H4 (cell line): ENCODE results near the gene KRTAP15-1. TPM values are rescaled to one million over a fixed set of nuclear protein-coding genes. Genes with fewer than 3 reads are reported as not detected.

Source experiments
- DNase-seq: peaks from one replicate; pipeline ENCODE4 v3.0.0-alpha.2; 2015; ENCODE audit warnings: low spot score
- total RNA-seq: library from RNA; depleted of rRNA; stranded (reverse); fragments of >200 nt; shearing (Covaris generic); gene quantifications from 2 replicates; pipeline ENCODE4 v1.2.3, GENCODE V29; 2014; rRNA removed

Gene KRTAP15-1, protein sequence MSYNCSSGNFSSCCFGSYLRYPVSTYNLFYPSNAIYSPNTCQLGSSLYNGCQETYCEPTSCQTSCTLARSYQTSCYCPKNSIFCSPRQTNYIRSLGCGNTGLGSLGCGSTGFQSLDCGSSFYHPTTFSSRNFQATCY
- not detected in 2 replicates for total RNA-seq

DNA sequence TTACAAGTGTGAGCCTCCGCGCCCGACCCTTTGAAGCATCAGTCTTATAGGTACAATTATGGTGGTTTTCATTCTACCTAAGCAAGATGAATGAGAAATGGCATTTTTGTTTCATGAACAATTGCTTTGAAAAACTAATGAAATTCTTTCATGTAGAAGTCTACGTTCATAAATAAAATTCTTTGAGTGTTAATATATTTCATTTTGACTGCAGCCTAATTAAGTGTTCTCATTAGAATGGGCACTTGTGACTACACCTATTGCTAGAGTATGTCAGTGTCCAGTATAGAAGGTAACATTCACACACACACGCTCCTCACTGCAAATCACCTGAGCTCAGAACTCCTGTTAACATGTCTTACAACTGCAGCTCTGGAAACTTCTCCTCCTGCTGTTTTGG, at the start of gene KRTAP15-1:
KRTAP15-1 (plus strand) TSS at position 301 of the 400 bp plus-strand sequence; CDS start at position 354, 53 bp downstream.
- no peak for DNase-seq

- DNase-seq: no peak
Measured at GRCh38 chr21:30391492-30392025, 48.5 kb upstream of the KRTAP15-1 start.

GRCh38 chr21:30395731-30396130, 44.3 kb upstream of the KRTAP15-1 start, which contains the start of gene KRTAP13-1:
KRTAP13-1 (plus strand) TSS chr21:30396031; CDS start chr21:30396087, 56 bp downstream.
- no peak for DNase-seq

- peak; percentile 98 for DNase-seq
Measured at GRCh38 chr21:30408782-30409494, 31.1 kb upstream of the KRTAP15-1 start.

GRCh38 chr21:30415993-30416392, 24.1 kb upstream of the KRTAP15-1 start:
- DNase-seq: no peak

GRCh38 chr21:30425826-30426225, 14.2 kb upstream of the KRTAP15-1 start, which contains the start of gene KRTAP13-3:
KRTAP13-3 (minus strand) TSS chr21:30425926; CDS start chr21:30425912, 14 bp downstream.
- DNase-seq: no peak

DNA sequence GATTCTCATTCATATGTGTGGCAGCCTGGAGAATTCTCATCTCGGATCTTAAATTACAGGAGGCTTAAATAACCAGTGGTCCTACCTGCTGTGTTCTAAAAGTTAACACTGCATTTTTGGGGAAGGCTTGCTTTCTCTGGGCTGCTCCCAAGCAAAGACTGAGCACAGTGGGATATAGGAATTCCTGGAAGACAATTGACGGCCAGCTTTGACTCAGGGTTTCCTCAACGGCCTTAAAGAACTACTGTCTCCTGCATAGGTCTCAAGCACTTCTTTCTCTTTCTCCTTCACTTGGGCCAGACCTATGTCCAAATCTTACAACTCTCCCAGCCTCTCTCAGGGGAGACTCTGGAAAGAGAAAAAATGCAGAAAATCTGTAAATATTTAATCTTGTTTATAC, 13.3 kb upstream of the KRTAP15-1 start:
- DNase-seq: no peak

GRCh38 chr21:30430170-30430655, 9.9 kb upstream of the KRTAP15-1 start, which contains the start of gene KRTAP13-4:
KRTAP13-4 (plus strand) TSS chr21:30430220; CDS start chr21:30430276, 56 bp downstream.
- DNase-seq: no peak

DNA sequence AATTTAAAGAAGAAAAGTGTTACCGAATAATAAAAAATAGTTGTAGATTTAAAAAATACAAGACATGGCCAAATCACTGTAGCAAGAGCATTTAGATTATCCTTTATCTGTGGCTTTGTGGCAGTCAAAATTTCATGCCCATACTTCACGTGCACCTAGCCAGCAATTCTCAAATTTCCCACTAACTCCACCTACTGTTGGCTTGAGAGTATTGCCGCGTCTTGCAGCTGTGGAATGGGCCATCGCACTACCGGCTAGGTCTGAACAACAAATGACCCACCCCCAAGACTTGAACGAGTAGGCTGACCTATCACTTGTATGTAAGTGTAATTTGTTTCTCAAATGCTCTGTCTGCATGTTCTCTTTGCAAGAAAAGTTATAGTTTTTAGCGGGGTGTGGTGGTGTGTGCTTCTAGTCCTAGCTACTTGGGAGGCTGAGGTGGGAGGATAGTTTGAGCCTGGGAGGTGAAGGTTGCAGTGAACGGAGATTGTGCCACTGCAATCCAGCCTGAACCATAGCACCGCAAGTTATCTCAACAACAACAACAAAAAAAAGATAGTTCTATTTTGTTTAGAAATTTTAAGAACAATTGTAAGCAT, 5.9 kb upstream of the KRTAP15-1 start:
- DNase-seq: peak; percentile 41

DNA sequence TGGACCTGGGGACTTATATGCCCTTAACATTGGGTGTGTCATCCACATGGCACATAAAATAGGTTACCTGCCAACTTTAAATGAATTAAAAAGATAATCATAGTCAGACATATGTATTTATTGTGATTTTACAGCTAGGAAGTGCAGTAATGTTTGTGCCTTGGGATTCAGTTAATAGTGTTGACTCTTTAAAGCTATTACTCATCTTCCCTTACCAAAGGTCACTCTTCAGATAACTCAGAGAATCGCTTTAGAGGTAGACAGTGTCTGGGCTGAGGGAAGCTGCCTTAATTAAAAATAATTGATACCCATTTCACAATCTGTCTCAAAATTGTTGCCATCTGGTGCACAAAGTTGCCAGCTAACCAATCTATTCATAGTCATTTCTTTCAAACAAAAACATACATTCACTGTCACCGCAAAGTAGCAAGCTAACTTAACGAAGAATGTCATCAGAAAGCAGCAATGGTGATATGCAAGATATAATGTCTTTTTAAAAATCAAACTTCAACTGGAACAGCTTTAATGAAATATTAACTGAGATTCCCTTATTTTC, 3.0 kb upstream of the KRTAP15-1 start:
- no peak for DNase-seq

- DNase-seq: no peak
Measured at GRCh38 chr21:30443226-30443625, 3.2 kb downstream of the KRTAP15-1 start.

- DNase-seq: no peak
Measured at GRCh38 chr21:30444204-30444603, 4.1 kb downstream of the KRTAP15-1 start.

GRCh38 chr21:30447056-30447455, 7.0 kb downstream of the KRTAP15-1 start:
- no peak for DNase-seq

GRCh38 chr21:30448514-30448913, 8.4 kb downstream of the KRTAP15-1 start:
- no peak for DNase-seq

- DNase-seq: peak; percentile 32
Measured at GRCh38 chr21:30463713-30464112, 23.6 kb downstream of the KRTAP15-1 start.

DNA sequence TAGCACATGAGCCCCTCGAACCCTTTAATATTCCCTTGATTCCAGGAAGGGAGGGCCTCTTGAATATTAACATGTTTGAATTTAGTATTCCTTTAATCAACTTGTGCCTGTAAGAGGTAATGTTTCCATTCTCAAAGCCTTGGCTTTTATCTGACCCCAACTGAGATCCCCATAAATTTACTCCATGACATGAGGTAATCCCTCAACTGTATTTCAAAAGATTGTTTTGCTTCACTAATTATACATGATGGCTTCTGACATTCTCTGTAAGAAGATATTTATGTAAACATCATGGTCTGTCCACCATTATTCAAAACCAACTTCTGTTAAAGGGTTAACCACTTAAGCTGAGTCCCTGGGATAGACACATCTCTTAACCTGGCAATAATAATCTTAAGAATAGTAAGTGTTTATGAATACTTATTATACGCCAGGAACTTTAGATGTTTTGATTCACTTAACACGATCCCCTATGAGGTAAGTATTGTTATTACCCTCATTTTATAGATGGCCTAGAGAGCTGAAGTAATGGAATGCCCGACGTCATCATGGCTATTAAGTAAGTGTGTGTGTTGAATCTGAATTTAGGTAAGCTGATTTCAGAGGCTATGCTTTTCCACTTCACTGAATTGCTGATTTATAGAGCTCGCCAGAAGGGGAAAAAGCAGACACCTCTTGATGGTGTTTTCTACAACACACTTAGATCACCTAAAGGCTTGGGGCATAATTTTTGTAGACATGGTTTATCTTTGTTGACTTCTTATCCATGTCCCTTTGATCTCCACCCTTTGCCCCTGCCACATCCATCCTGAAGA, 29.0 kb downstream of the KRTAP15-1 start:
- DNase-seq: no peak

DNA sequence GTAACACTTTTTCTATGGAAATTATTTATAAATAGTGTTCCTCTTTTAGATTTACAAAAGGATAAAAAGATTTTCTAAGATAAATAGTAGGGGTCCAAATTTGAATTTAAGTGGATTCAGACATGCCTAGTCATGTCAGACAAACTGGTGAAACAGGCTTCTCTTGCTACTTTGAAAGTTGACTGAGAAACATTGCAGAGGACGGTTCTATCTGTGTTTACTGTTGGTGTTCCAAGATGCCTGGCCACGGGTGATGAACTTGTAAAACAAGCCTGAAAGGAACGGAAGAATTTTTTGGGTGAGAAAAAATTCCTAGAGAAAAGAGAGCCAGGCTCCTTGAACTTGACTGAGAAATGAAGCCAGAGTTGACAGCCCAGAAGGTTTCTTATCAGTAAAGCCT, 37.9 kb downstream of the KRTAP15-1 start:
- no peak for DNase-seq

- DNase-seq: no peak
Measured at GRCh38 chr21:30479259-30479658, 39.2 kb downstream of the KRTAP15-1 start.

DNA sequence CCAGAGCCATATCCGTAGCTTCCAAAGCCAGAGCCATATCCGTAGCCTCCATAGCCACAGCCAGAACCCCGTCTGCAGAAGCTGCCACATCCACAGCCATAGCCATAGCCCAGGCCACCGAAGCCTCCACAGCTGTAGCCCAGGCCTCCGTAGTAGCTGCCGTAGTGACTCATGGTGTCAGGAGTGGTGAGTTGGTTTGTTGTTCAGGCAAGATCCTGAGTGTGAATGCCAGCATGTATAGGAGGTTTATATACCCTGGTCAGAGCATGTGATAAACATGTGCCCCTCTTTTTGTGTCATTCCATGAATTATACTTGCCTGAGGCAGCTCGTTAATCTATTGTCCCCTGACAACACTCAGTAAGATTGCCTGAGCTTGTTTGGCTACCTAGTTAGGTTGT, 40.1 kb downstream of the KRTAP15-1 start, which contains the start of gene KRTAP19-1:
KRTAP19-1 (minus strand) TSS at position 223 of the 400 bp plus-strand sequence; CDS start at position 173, 50 bp downstream.
- DNase-seq: peak; percentile 11

- DNase-seq: no peak
Measured at GRCh38 chr21:30482130-30482529, 42.1 kb downstream of the KRTAP15-1 start.

GRCh38 chr21:30486180-30486579, 46.1 kb downstream of the KRTAP15-1 start:
- no peak for DNase-seq
